G401 (cell line): ENCODE results near the gene POU6F1. TPM values are rescaled to one million over a fixed set of nuclear protein-coding genes. Genes with fewer than 3 reads are reported as not detected.
A peak's percentile ranks its signal among the peaks of the same experiment; 100 is the strongest.
"Not testable (repeated sequence)": the region's sequence is repeated elsewhere in the genome, so short reads cannot be mapped to it uniquely, and the experiment has no call there.

Source experiments
- DNase-seq: peaks from one replicate; pipeline ENCODE4 v3.0.0-alpha.2; 2015; ENCODE audit warnings: low spot score
- in situ Hi-C: cut with HindIII; loops from 2 replicates; pipeline ENCODE4 v1.10.0; 2016; ENCODE audit warnings: low sequenced_read_pairs, mixed read lengths
- total RNA-seq: library from RNA; depleted of rRNA; stranded (reverse); fragments of >200 nt; shearing (Covaris generic); gene quantifications from 2 replicates; pipeline ENCODE4 v1.2.3, GENCODE V29; 2014

POU6F1 gene
- total RNA-seq, 1 experiment from 2014 or later: 0.98 TPM

DNA sequence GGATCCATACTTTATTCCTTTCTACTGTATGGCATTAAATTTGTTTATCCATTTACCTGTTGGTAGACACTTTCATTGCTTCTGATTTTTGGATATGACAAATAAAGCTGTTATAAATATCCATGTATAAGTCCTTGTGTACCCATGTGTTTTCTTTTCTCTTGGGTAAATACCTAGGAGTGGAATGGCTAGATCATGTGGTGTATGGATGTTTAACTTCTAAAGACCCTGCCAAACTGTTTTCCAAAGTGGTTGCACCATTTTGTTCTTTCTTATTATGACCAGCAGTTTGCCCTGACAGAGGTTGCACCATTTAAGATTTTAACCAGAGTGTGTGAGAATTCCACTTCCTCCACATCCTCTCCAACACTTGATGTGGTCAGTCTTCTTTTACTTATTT lies 14.8 kb upstream of the POU6F1 start:
- in situ Hi-C loops: no loop called here

DNA sequence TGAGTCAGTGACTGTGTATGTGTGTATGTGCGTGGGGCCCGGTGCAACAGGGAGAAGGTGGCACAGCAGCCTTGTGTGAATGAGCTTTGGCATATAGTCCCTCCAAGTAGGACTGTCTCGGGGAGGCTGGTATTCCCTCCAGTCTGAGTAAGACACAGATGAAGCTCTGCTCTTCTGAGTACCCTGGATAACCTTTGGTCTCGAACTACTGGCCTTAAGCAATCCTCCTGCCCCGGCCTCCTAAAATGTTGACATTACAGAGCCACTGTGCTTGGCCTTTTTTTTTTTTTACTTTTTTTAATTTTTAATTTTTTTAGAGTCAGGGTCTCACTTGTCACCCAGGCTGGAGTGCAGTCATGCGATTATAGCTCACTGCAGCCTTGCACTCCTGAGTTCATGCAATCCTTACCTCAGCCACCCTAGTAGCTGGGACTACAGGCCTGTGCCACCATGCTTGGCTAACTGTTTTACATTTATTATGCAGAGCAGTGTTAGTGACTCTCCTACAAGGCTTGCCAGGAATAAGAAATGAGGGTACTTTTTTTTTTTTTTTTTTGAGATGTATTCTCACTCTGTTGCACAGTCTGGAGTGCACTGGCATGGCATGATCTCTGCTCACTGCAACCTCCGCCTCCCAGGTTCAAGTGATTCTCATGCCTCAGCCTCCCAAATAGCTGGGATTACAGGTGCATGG lies 11.4 kb upstream of the POU6F1 start:
- in situ Hi-C loops: no loop called here
- no peak for DNase-seq

More for the DNA sequence above, 14.8 kb upstream of the POU6F1 start:
- no peak for DNase-seq

- no peak for DNase-seq
- in situ Hi-C loops: no loop called here
Observed at GRCh38 chr12:51227962-51228361, 10.1 kb upstream of the POU6F1 start.

- in situ Hi-C loops, DNase-seq: not testable (repeated sequence)
Observed at GRCh38 chr12:51227112-51227511, 9.2 kb upstream of the POU6F1 start.

DNA sequence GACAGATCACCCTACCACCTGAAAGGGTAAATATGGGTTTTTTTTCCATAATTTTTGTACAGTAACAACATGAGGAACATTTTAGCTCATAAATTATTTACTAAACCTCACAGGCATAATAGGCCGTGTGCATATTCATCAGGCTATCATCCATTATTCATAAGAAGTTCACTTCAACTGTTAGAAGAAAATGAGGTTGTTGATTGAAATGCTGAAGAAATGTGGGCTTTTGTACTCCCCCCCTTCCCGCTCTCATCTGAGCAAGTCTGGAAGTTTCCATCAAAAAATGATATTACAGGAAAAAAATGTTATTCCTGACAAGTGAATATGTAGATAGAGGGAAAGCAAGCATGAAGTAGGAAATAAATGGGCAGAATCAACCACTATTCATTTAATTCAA lies 7.9 kb upstream of the POU6F1 start:
- DNase-seq: no peak
- in situ Hi-C loops: no loop called here

GRCh38 chr12:51225234-51225633 lies 7.4 kb upstream of the POU6F1 start:
- in situ Hi-C loops: no loop called here
- DNase-seq: no peak

DNA sequence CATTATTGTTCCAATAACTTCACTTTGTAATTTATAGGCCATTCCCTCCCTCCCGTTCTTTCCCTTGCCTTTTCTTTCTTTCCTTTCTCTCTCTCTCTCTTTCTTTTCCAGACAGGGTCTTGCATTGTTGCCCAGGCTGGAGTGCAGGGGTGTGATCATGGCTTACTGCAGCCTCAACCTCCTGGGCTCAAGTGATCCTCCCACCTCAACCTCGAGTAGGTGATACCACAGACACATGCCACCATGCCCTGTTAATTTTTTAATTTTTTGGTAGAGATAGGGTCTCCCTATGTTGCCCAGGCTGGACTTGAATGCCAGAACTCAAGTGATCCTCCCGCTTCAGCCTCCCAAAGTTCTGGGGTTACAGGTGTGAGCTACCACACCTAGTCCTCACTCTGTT lies 6.8 kb upstream of the POU6F1 start:
- no peak for DNase-seq
- in situ Hi-C loops: no loop called here

DNA sequence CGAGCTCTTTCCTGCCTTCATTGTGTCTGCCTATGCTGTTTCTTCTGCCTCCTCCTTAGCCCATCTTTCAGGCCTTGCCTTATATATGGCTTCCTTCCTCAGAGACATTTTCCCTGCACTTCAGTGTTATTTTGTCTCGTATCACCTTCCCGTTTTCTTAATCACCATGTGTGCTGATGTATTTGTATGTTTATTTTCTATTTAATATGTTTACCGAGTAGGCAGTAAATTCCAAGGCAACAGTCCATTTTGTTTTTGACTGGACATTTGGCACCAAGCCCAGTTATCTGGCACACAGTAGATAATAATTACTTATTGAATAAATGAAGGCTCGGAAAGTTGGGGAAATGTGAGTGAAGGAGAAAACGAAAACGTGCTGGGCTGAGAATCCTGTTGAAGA lies 4.6 kb upstream of the POU6F1 start:
- in situ Hi-C loops: no loop called here
- DNase-seq: no peak

DNA sequence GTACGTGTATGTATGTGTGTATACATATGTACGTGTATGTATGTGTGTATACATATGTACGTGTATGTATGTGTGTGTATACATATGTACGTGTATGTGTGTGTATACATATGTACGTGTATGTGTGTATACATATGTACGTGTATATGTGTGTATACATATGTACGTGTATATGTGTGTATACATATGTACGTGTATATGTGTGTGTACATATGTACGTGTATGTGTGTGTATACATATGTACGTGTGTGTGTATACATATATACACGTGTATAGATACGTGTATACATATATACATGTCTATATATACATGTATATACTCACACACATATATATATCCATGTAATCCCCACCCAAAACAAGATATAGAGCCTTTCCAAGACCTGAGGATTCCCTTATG lies 2.0 kb upstream of the POU6F1 start:
- in situ Hi-C loops, DNase-seq: not testable (repeated sequence)

DNA sequence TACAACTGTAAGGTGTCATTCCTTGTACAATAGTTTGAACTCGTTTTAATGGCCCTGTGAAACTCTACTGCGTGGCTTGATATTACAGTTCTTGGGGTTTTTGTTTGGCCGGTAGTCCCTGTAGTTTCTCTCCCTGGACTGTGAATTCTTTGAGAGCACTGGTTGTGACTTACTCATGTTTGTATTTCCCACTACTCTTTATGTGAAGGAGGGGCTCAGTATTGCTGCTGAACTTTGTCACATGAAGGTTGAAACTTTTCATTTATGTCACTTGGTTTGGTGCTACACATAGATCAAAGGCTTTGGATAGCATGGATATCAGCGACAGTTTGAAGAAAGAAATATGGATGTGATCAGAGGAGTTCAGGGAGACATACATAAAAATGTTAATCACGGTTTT lies 1.5 kb upstream of the POU6F1 start:
- DNase-seq: no peak
- in situ Hi-C loops: no loop called here

- in situ Hi-C loops: no loop called here
- peak; percentile 41 for DNase-seq
Observed at GRCh38 chr12:51218607-51219161, 822 bp upstream of the POU6F1 start.

DNA sequence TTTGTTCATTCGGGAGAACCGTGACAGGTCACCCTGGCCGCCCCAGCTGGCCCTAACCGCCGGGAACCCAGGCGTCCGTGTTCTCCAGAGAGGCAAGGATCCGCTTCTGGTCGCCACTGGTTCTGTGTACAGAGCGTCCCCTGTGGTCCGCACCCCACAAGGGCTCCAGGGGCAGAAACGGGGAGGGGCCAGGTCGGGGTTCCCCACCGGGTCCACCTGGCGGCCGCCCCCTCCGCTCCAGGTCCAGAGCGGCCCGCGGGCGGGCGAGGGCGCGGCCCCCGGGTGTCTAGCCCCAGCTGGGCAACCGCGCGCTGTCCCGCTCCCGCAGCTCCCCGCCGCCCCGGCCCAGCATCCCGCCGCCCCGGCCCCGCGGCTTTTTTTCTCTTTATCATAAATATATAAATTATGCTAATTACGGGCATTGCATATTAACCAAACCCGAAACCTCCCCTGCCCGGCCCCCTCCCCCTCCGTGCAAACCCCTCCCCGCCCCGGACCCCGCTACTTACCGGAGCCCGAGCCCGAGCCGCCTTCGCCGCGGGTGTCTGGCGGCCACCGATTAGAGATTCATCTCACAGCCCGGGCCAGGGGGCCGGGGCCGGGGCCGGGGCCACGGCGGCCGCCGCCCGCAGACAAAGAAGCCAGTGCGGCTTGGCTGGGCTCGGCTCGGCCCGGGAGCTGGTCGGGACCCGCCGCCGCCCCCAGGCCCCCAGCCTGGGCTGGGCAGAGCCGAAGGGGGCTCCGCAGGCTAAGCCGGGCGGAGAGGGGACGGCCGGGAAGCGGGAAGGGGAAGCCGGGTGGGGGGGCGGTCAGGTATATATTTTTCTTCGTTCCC lies 512 bp downstream of the POU6F1 start:
- peak; percentile 56 for DNase-seq
- in situ Hi-C loops: no loop called here

DNA sequence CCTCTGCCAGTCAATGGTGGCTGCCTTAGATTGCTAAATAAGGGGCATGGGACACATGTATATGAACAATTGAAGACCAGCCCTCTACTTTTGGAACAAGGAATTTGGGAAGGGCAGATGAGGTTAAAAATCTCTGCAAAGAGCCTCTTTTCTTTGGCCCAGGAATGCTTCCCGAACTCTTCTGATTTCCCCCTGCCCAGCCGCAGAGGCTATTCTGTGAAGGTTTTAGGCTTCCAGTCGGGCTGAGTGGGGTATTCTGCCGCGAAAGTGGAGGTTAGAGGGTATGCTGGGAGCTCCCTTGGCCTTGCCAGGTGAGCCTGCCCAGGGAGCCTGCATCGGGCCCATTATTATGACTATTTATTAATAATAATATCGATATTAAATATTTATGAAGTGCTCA lies 1.2 kb downstream of the POU6F1 start:
- in situ Hi-C loops: no loop called here
- DNase-seq: peak; percentile 48

DNA sequence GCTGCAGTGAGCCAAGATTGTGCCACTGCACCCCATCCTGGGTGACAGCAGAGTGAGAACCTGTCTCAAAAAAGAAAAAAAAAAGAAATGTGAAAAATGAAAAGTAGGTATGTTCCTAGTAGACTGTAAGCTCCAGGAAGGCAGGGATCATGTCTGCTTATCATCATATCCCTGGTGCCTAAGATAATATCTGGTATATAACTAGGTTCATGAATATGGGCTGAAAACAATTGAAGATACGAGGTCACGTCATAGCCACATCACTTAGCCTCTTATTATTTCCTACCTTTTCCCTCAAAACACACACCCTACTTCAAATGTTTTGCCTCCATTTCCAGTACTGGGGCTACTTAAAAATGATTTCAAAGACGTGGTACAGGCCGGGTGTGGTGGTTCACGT lies 3.0 kb downstream of the POU6F1 start:
- DNase-seq: no peak
- in situ Hi-C loops: no loop called here

- DNase-seq: no peak
- in situ Hi-C loops: no loop called here
Observed at GRCh38 chr12:51210690-51211395, 7.0 kb downstream of the POU6F1 start.

- DNase-seq: no peak
- in situ Hi-C loops: no loop called here
Observed at GRCh38 chr12:51209259-51209658, 8.6 kb downstream of the POU6F1 start.

- DNase-seq: no peak
- in situ Hi-C loops: no loop called here
Observed at GRCh38 chr12:51208016-51208660, 9.7 kb downstream of the POU6F1 start.

DNA sequence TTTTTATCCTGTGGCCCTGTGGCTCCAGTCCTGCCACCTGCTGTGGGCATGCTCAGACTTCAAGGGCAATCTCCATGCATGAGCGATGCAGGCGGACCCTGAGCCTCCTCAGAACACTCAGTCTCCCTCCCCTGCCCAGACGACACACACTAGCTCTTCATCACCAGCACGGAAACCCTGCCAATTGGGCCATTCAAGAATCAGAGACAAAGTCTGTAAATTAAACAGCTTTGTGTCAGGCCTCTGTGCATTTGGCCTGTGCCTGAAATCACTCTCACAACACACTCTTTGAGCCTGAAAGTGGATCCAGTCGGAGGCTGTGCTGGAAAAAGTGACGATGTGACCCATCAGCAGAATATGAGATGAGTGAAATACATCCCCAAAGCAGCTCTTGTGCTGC lies 12.5 kb downstream of the POU6F1 start:
- in situ Hi-C loops: no loop called here
- no peak for DNase-seq

DNA sequence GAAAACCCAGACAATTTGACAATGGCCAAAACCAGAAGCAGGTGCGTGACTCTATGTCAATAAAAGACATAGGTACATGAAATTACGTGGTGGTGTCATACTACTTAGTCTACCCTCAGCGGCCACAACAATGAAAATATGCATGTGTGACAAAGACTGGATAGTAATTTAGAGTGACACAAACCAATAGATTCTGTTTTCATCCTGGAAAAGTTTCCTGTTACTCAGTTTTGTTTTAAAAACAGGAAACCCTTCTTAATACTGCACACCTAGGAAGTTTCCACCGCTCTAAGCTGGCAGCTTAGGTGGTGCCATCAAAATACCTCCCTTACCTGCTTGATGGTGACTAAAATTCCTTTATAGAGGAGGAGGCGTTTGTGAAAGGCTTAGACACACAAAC lies 15.1 kb downstream of the POU6F1 start:
- in situ Hi-C loops: no loop called here

More for the DNA sequence above, 15.1 kb downstream of the POU6F1 start:
- DNase-seq: no peak
